WERI-Rb-1 (cell line): Measurements from ENCODE around the gene BNC2.

Source experiments
- DNase-seq: peaks from one replicate; pipeline ENCODE4 v3.0.0-alpha.2; 2020
- H3K27ac ChIP-seq: fragments of 250-450 bp; sonication (Bioruptor Pico); 2 replicates; pipeline ENCODE4 v1.5.1; 2020; ENCODE audit warnings: mild to moderate bottlenecking, moderate library complexity
- H3K27me3 ChIP-seq: fragments of 250-450 bp; sonication (Bioruptor Pico); 2 replicates; pipeline ENCODE4 v1.5.1; 2021; ENCODE audit warnings: mild to moderate bottlenecking, low read depth, moderate library complexity; ENCODE audit not compliant: insufficient read depth, severe bottlenecking
- H3K36me3 ChIP-seq: fragments of 250-450 bp; sonication (Bioruptor Pico); 2 replicates; pipeline ENCODE4 v1.5.1; 2020; ENCODE audit warnings: mild to moderate bottlenecking, moderate library complexity
- H3K4me3 ChIP-seq: 2 replicates; pipeline ENCODE4 v1.5.1; 2011; ENCODE audit warnings: low read depth, mild to moderate bottlenecking, control low read depth, low read length
- H3K9me3 ChIP-seq: fragments of 250-450 bp; sonication (Bioruptor Pico); 2 replicates; pipeline ENCODE4 v1.5.1; 2021; ENCODE audit warnings: mild to moderate bottlenecking, moderate library complexity; ENCODE audit not compliant: severe bottlenecking
- TF ChIP-seq, protein P1 (sequence below): IDR thresholded peaks from 2 replicates; pipeline ENCODE4 v1.5.1; 2011; ENCODE audit warnings: low read depth, mild to moderate bottlenecking, control low read depth, inconsistent platforms, low read length

BNC2 gene

DNA sequence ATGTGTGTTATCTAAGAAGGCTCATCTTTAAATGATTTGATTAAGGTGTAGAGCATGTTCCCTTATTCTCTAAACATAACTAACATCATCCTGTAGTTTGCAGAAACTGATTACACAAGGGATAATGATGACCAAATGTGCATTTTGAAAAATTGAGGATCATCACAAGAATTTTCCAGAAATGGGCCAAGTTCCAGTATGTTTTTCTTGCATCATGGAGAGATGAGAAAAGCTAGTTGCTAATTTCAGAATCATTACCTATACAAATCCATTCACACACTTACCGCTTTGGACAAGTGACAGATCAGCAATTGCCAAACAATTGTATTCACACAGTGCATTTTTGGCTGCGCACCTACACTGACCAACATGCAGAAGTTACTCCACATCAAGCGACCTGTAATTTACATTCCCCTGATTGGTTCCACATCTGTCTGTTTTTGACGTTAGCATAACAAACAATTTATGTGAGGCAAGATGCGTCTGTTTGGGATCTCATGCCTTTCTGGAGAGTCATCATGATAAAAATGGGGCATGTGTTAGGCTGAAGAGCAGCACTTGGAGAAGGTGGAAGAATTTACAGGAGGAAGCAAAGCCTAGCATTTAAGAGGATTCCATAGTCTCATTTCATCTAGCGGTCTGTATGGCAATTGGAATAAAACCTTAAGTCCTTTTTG lies 2.8 kb upstream of the BNC2 start:
- DNase-seq, result no peak
- Histone ChIP-seq H3K27ac (no peak overlapping the region), H3K36me3 (no peaks in the 10 kb centered on the region), H3K4me3 (no peak overlapping the region), H3K27me3 (peaks cover 9% of the 10 kb centered on the region), H3K9me3 (no peaks in the 10 kb centered on the region)
- TF ChIP-seq, protein P1, sequence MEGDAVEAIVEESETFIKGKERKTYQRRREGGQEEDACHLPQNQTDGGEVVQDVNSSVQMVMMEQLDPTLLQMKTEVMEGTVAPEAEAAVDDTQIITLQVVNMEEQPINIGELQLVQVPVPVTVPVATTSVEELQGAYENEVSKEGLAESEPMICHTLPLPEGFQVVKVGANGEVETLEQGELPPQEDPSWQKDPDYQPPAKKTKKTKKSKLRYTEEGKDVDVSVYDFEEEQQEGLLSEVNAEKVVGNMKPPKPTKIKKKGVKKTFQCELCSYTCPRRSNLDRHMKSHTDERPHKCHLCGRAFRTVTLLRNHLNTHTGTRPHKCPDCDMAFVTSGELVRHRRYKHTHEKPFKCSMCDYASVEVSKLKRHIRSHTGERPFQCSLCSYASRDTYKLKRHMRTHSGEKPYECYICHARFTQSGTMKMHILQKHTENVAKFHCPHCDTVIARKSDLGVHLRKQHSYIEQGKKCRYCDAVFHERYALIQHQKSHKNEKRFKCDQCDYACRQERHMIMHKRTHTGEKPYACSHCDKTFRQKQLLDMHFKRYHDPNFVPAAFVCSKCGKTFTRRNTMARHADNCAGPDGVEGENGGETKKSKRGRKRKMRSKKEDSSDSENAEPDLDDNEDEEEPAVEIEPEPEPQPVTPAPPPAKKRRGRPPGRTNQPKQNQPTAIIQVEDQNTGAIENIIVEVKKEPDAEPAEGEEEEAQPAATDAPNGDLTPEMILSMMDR, result no peak

DNA sequence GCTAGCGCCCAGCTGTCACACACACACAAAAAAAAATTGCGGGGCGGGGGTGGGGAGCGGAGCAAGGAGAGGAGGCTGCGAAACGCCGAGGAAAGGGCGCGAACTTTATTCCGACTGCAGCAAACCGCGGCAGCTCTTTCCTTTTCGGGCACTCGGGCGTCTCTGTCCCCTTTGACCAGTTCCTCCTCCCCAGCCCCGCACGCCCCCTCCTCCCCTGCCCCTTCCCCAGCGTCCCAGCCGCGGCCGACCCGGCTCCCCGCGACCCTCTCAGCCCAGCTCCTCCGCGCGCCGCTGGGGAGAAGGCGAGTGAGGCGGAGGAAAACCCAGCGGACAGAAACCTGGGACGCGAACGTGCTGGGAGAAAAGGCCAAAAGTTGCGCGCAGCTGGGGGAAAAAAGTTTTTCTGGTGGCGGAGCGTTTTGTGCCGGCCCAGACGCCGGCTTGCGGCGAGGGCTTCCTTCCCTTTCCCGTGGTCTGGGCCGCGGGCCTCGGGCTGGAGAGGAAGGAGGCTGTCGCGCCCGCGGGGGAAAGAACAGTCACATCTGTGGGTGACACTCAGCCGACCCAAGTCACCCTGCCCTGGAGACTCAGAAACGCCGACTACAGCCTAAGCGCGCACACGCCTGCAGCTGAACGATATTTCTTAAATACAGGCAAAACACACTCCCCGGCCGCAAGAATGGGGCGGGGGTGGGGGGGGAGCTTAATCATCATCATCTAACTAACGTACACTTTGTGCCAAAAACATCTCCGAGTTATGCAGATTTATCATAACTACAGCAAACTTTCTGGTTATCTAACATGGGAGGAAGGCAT lies 1.1 kb upstream of the BNC2 start:
- Histone ChIP-seq H3K36me3 (no peaks in the 10 kb centered on the region), H3K27ac (no peak overlapping the region), H3K27me3 (peaks cover 9% of the 10 kb centered on the region), H3K4me3 (peak overlapping the region; percentile 65), H3K9me3 (no peaks in the 10 kb centered on the region)
- TF ChIP-seq, protein P1, result no peak
- peak; percentile 32 for DNase-seq

DNA sequence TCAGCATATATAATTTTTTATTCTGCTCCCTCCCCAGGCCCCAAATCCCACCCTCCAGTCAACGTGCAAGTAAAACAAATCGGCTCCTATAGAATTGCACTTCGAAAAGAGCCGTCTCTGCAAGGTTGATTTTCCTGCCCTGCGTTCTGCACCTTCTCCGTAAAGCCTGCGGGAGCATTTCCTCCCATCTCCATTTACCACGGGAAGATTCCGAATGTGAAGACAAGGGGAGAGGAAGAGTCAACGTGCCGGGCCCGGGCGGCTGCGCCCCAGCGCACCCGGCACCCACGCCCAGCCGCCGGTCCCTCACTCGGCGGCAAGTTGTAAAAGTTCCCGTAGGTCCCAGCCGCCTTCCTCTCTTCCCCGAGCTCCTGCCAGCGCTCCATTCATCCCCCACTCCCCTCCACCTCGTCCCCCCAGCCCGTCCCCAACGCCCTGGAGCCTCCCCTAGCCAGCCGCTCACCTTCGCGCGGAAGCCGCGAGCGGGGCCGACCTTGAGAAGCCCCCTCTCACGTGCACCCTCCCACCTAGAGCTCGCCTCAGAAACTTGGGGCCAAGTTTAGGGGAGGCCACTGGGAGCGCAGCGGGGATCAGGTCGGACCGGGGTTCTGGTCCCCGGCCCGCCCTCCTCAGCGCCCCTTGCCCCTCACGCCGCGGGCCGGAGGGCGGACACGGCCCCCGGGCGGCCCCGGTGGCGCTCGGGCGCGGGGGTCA lies 431 bp downstream of the BNC2 start:
- H3K9me3 ChIP-seq, result no peaks in the 10 kb centered on the region
- peak overlapping the region; percentile 65 for H3K4me3 ChIP-seq
- TF ChIP-seq, protein P1, result no peak
- DNase-seq, result peak; percentile 13
- no peaks in the 10 kb centered on the region for H3K36me3 ChIP-seq
- H3K27me3 ChIP-seq, result peaks cover 9% of the 10 kb centered on the region
- H3K27ac ChIP-seq, result no peak overlapping the region

DNA sequence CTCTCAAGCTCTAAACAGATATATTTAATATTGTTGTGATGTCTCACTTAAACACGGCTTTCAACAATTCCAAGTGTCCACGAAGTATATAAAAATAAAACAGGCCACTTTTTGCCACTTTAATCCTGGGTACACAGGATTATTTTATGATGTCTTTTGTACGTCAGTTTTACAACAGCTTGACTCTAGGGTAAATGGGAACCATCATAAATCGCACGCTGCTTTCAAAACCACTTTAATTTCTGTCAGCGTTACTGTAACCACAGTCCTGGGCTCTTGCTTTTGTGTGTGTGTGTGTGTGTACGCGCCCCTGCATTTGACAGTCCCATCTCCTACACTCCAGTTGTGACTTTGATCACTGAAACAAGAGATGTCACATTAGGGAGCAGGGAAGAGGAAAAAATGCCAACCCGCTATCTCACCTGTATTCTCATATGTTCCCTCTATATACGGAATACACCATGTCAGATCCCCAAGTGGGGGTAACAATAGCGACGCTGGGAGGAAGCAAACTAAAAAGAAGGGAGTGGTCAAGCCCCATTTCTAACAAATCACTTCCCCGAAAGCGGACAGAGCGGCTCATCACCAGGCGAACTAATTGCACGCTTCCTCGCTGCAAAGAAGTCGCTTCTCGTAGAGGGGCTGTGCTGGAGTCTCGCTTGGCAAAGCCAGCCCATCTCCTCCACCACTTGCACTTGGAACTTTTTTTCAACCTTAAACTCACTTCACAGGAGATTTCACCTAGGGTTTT lies 1.2 kb downstream of the BNC2 start:
- Histone ChIP-seq H3K27me3 (peaks cover 9% of the 10 kb centered on the region), H3K36me3 (no peaks in the 10 kb centered on the region), H3K9me3 (no peaks in the 10 kb centered on the region), H3K4me3 (peak overlapping the region; percentile 65), H3K27ac (no peak overlapping the region)
- TF ChIP-seq, protein P1, result no peak
- no peak for DNase-seq

DNA sequence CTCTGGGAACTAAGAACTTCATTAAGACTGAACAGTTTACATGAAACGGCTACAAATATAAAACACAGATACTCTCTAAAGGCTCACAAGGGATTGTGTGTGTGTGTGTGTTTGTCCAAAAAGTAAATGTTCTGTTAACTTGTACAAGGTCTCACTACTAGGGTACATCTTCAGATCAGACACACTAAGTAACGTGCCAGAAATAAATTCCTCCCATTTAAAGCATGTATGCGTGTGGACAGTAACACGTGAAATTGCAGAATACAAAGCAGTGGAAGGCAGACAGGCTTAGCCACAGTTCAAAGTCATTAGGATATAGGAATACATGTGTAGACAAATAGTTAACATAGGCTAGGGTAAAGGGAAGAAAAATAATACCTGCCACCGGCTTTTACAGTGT lies 1.8 kb downstream of the BNC2 start:
- TF ChIP-seq, protein P1, result no peak
- Histone ChIP-seq H3K27ac (no peak overlapping the region), H3K4me3 (no peak overlapping the region), H3K9me3 (no peaks in the 10 kb centered on the region), H3K36me3 (no peaks in the 10 kb centered on the region), H3K27me3 (peaks cover 9% of the 10 kb centered on the region)
- no peak for DNase-seq
